Kidney epithelial cell (primary cell): Measurements from ENCODE around the gene ARAP3. TPM values are rescaled to one million over a fixed set of nuclear protein-coding genes. Genes with fewer than 3 reads are reported as not detected.

Experiments
- DNase-seq: peaks from one replicate; pipeline ENCODE4 v3.0.0-alpha.2; 2010; ENCODE audit warnings: low read depth
- H3K27me3 ChIP-seq: 2 replicates; pipeline ENCODE4 v1.6.0; 2011; ENCODE audit warnings: low read length; ENCODE audit not compliant: control insufficient read depth, insufficient read depth
- H3K36me3 ChIP-seq: 2 replicates; pipeline ENCODE4 v1.5.1; 2011; ENCODE audit warnings: low read length; ENCODE audit not compliant: control insufficient read depth, insufficient read depth
- H3K4me3 ChIP-seq: 2 replicates; pipeline ENCODE4 v1.5.1; 2011; ENCODE audit warnings: low read depth, mild to moderate bottlenecking, control low read depth, low read length
- total RNA-seq: library from RNA; depleted of rRNA; stranded (reverse); fragments of >200 nt; gene quantifications from 2 replicates; pipeline ENCODE4 v1.2.3, GENCODE V29; 2015
- TF ChIP-seq, protein P1 (sequence below): IDR thresholded peaks from 2 replicates; pipeline ENCODE4 v1.5.1; 2011; ENCODE audit warnings: mild to moderate bottlenecking, moderate library complexity, low read length, control low read depth, inconsistent platforms; ENCODE audit not compliant: insufficient read depth, poor library complexity, severe bottlenecking

ARAP3 gene
- total RNA-seq, 1 donor from 2014 or later = 9.2 TPM

DNA sequence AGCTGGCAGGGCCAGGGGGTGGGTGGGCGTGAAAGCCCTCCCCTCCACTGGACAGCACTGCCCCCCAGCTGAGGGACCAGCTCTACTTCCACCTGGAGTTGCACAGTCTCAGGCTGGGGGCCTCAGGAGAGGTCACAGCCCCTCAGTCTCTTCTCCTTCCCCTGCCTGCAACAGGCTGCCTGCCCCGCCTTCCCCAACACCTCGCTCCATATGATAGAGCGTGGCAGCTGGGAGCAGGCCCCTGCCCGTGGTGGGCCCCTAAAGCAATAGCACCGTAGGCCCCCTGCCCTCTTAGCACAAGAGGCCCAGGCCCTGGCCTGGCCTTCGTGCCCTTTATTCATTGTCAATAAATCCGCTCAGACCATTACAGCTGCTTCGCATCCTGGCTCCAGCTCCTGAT, 41.3 kb downstream of the ARAP3 start:
- Histone ChIP-seq H3K4me3 (no peak overlapping the region), H3K27me3 (no peaks in the 10 kb centered on the region), H3K36me3 (no peaks in the 10 kb centered on the region)
- DNase-seq = no peak
- TF ChIP-seq, protein P1, sequence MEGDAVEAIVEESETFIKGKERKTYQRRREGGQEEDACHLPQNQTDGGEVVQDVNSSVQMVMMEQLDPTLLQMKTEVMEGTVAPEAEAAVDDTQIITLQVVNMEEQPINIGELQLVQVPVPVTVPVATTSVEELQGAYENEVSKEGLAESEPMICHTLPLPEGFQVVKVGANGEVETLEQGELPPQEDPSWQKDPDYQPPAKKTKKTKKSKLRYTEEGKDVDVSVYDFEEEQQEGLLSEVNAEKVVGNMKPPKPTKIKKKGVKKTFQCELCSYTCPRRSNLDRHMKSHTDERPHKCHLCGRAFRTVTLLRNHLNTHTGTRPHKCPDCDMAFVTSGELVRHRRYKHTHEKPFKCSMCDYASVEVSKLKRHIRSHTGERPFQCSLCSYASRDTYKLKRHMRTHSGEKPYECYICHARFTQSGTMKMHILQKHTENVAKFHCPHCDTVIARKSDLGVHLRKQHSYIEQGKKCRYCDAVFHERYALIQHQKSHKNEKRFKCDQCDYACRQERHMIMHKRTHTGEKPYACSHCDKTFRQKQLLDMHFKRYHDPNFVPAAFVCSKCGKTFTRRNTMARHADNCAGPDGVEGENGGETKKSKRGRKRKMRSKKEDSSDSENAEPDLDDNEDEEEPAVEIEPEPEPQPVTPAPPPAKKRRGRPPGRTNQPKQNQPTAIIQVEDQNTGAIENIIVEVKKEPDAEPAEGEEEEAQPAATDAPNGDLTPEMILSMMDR = no peak

DNA sequence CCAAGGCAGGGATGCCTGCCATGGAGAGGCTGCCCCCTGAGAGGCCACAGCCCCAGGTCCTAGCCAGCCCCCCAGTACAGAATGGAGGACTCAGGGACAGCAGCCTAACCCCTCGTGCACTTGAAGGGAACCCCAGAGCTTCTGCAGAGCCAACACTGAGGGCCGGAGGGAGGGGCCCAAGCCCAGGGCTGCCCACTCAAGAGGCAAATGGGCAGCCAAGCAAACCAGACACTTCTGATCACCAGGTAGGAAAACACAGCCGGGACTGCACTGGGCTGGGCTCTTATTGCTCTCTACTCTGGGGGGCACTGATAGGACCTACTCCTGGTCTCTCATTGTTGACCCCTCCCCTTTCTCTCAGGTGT, 42.0 kb downstream of the ARAP3 start:
- H3K4me3 ChIP-seq = no peak overlapping the region
- no peaks in the 10 kb centered on the region for H3K36me3 ChIP-seq
- DNase-seq = no peak
- TF ChIP-seq, protein P1 = no peak
- H3K27me3 ChIP-seq = no peaks in the 10 kb centered on the region

DNA sequence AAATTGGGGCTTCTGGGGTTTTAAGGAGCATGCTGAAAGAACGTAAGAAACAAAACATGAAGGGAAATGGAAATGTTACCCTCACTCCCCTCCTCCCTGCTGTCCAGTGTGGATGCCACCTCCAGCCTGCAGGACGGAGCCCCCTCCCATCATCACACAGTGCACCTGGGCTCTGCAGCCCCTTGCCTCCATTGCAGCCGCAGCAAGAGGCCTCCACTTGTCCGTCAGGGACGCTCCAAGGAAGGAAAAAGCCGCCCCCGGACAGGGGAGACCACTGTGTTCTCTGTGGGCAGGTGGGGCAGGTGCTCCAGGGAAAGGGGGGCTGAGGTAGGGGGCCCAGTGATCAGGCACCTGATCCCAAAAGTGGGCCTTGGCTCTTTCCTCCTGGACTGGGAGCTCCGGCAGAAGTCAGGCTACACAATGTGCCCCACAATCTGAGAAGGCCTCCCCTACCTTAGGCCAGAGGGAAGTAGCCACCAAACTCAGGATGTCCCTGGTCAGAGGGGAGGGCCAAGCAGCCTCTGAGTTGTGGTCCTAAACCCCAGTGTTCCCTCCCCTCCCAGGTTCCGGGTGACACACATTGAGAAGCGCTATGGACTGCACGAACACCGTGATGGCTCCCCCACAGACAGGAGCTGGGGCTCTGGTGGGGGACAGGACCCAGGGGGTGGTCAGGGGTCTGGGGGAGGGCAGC, 42.5 kb downstream of the ARAP3 start:
- DNase-seq = no peak
- TF ChIP-seq, protein P1 = no peak
- no peaks in the 10 kb centered on the region for H3K27me3 ChIP-seq
- H3K4me3 ChIP-seq = no peak overlapping the region
- no peaks in the 10 kb centered on the region for H3K36me3 ChIP-seq

DNA sequence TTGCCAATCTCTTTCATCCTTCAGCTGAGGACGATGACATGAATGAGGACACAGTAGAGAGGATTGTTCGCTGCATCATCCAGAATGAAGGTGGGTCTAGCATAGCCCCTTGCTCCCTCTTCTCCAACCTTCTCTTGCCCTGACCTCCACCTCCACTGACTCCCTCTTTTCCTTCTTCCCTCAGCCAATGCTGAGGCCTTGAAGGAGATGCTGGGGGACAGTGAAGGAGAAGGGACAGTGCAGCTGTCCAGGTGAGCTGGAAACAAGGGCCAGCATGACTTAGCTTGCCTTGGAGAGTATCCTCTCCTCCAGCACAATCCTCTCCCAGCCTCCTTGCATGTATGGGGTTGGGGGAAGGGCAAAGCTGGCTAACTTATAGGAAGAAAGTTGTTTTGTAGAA, 43.3 kb downstream of the ARAP3 start:
- TF ChIP-seq, protein P1 = no peak
- no peak for DNase-seq
- Histone ChIP-seq H3K36me3 (no peaks in the 10 kb centered on the region), H3K4me3 (no peak overlapping the region), H3K27me3 (no peaks in the 10 kb centered on the region)

DNA sequence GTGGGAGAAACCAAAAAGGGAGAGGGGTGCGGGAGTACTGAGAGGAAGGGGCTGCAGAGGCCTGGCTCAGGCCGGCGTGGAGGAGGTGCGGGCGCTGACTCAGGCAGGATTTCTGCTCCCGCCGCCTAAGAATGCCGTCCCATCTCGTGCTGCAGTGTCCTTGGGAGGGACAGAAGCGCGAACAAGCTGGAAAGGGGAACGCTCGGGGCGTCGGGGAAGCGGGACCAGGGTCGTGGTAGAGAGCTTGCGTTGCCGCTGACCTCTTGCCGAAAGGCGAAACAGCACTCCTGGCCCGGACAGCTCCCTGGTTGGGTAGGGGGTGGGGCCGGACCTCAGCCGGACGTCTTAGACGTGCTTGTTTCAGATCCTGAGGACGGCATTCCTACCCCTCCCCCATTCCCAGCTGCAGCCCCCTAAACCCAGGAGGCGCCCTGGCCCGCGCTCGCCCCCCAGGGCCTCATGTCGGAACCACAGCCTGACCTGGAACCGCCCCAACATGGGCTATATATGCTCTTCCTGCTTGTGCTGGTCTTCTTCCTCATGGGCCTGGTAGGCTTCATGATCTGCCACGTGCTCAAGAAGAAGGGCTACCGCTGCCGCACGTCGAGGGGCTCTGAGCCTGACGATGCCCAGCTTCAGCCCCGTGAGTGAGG, 44.1 kb downstream of the ARAP3 start:
- Histone ChIP-seq H3K4me3 (peak overlapping the region; percentile 57), H3K36me3 (no peaks in the 10 kb centered on the region), H3K27me3 (no peaks in the 10 kb centered on the region)
- TF ChIP-seq, protein P1 = peak; percentile 39
- DNase-seq = no peak
